T-helper 1 cell (primary cell): ENCODE results near the gene TECTB.
"Not testable (repeated sequence)": the region's sequence is repeated elsewhere in the genome, so short reads cannot be mapped to it uniquely, and the experiment has no call there.

Experiments used
- DNase-seq, 5 donors: peaks; one replicate each; pipeline ENCODE4 v3.0.0-alpha.2; 2012 to 2020
- total RNA-seq, 4 donors: gene quantifications; one replicate each; lab custom pipeline; 2026; lab: John Stamatoyannopoulos, UW

TECTB gene
- total RNA-seq = 0 reads per million in 4 donors

- no peak for DNase-seq
These were observed at the start of gene TECTB for GRCh38 chr10:112283100-112283499. Gene TECTB, plus strand, starts transcription at chr10:112283400. Its CDS starts 335 bp downstream, at chr10:112283735.

GRCh38 chr10:112235141-112235540, 48.1 kb upstream of the TECTB start:
- DNase-seq = no peak

- DNase-seq = no peak
These were observed 47.3 kb upstream of the TECTB start for GRCh38 chr10:112235920-112236319.

GRCh38 chr10:112236486-112236885, 46.7 kb upstream of the TECTB start:
- no peak for DNase-seq

- DNase-seq = no peak
These were observed 43.9 kb upstream of the TECTB start for GRCh38 chr10:112239347-112239746.

GRCh38 chr10:112240441-112240840, 42.8 kb upstream of the TECTB start:
- no peak for DNase-seq

GRCh38 chr10:112241651-112242341, 41.4 kb upstream of the TECTB start:
- no peak for DNase-seq

- DNase-seq = no peak
These were observed 40.4 kb upstream of the TECTB start for GRCh38 chr10:112242769-112243168.

- no peak for DNase-seq
These were observed 39.5 kb upstream of the TECTB start for GRCh38 chr10:112243713-112244112.

- no peak for DNase-seq
These were observed 39.0 kb upstream of the TECTB start for GRCh38 chr10:112244197-112244596.

GRCh38 chr10:112247791-112248190, 35.4 kb upstream of the TECTB start:
- no peak for DNase-seq

GRCh38 chr10:112248584-112249295, 34.5 kb upstream of the TECTB start:
- DNase-seq = no peak

- no peak for DNase-seq
These were observed 33.5 kb upstream of the TECTB start for GRCh38 chr10:112249722-112250121.

- no peak for DNase-seq
These were observed 32.6 kb upstream of the TECTB start for GRCh38 chr10:112250555-112250954.

GRCh38 chr10:112251238-112251637, 32.0 kb upstream of the TECTB start:
- not testable (repeated sequence) for DNase-seq

GRCh38 chr10:112258407-112258806, 24.8 kb upstream of the TECTB start:
- DNase-seq = no peak

- no peak for DNase-seq
These were observed 23.5 kb upstream of the TECTB start for GRCh38 chr10:112259688-112260087.

- no peak for DNase-seq
These were observed 22.4 kb upstream of the TECTB start for GRCh38 chr10:112260831-112261230.

GRCh38 chr10:112261281-112261822, 21.8 kb upstream of the TECTB start:
- no peak for DNase-seq

GRCh38 chr10:112262546-112262945, 20.7 kb upstream of the TECTB start:
- no peak for DNase-seq

- no peak for DNase-seq
These were observed 17.5 kb upstream of the TECTB start for GRCh38 chr10:112265745-112266144.

- no peak for DNase-seq
These were observed 13.9 kb upstream of the TECTB start for GRCh38 chr10:112269266-112269665.

- DNase-seq = no peak
These were observed 11.2 kb upstream of the TECTB start for GRCh38 chr10:112271982-112272381.

GRCh38 chr10:112274831-112275230, 8.4 kb upstream of the TECTB start:
- DNase-seq = no peak
